ENCODE data around the gene TAF1D. TPM values are rescaled to one million over a fixed set of nuclear protein-coding genes. Genes with fewer than 3 reads are reported as not detected.

The TAF1D gene
- total RNA-seq, 4 donors from 2014 or later, result 96.5 to 208 (median 165) TPM

DNA sequence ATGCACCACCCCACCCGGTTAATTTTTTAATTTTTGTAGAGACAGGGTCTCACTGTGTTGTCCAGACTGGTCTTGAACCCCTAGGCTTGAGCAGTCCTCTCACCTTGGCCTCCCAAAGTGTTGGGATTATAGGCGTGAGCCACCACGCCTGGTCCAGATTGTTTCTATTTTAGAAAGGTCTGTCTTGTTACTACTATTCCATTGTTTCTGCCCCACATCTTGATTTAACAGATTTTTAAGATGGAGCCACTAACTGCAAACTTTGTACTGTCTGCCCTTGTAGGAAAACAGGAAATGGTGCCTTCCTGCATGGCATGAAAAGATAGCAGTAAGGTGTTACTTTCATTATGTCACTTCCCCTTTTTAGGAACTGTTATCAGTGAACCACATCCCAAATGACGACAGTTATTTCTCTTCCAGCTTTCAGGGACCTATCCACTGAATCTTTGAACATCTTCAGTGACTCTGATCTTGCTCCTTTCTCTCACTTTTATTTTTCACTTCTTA lies 23.2 kb downstream of the TAF1D start:
- no peak for TF ChIP-seq CTCF (IDR thresholded peaks at IDR 0.05; ENCODE audit: low read depth)

- no peak for TF ChIP-seq CTCF (IDR thresholded peaks at IDR 0.05; ENCODE audit: low read depth)
These were observed 23.8 kb downstream of the TAF1D start for GRCh38 chr11:93717501-93717900.

- no peak for TF ChIP-seq CTCF (IDR thresholded peaks at IDR 0.05; ENCODE audit: low read depth)
These were observed 25.4 kb downstream of the TAF1D start for GRCh38 chr11:93715797-93716396.

DNA sequence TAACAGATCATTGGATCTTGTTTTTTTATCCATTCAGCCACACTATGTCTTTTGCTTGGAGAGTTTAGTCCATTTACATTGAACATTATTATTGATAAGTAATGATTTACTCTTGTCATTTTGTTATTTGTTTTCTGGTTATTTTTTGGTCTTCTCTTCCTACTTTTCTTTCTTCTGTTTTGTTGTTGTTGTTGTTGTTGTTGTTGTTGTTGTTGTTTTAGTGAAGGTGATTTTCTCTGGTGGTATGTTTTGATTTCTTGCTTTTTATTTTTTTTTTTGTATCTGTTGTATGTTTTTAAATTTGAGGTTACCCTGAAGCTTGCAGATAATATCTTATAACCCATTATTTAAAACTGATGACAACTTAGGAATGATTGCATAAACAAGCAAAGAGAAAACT lies 28.6 kb downstream of the TAF1D start:
- no peak for TF ChIP-seq CTCF (IDR thresholded peaks at IDR 0.05; ENCODE audit: low read depth)

- no peak for TF ChIP-seq CTCF (IDR thresholded peaks at IDR 0.05; ENCODE audit: low read depth)
These were observed 31.1 kb downstream of the TAF1D start for GRCh38 chr11:93710239-93710638.

DNA sequence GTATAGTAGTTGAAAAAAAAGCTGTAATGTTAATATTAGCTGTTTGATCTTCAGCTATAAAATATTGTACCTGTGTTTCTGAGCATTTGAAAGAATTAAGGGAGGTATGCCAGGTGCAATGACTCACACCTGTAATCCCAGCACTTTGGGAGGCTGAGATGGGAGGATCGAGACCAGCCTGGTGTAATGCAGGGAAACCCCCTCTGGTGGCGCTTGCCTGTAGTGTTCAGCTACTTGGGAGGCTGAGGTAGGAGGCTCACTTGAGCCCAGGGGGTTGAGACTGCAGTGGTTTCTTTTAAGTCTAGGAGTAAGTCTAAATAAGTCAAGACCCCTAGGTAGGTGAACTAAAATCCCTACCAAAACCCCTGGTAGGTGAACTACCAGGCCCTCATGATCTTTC lies 37.1 kb downstream of the TAF1D start:
- TF ChIP-seq CTCF (IDR thresholded peaks at IDR 0.05; ENCODE audit: low read depth), result no peak

- TF ChIP-seq CTCF (IDR thresholded peaks at IDR 0.05; ENCODE audit: low read depth), result no peak
These were observed 40.5 kb downstream of the TAF1D start for GRCh38 chr11:93700830-93701229.
